IMR-90 (cell line): Measurements from ENCODE around the gene HYI. TPM values are rescaled to one million over a fixed set of nuclear protein-coding genes. Genes with fewer than 3 reads are reported as not detected.

Source experiments
- ATAC-seq: fragments of 200-7000 bp; cut with Tn5 transposase; 2 replicates; pipeline ENCODE4 v1.9.1; 2020; ENCODE audit warnings: low read depth, mild to moderate bottlenecking, moderate library complexity
- BruUV-seq: library from RNA; stranded (reverse); fragments of 400-500 nt; replicated peaks from 2 replicates; lab custom pipeline; 2021; lab: Mats Ljungman, UMichigan
- CTCF ChIA-PET: fragments of 300-600 bp; formaldehyde crosslinking; extraction: SDS; loops from one replicate; lab custom pipeline; 2021; ENCODE audit warnings: antibody characterized with exemption; lab: Yijun Ruan, JAX
- POLR2A ChIA-PET: fragments of 300-600 bp; sonication (Branson Sonifier 250); formaldehyde crosslinking; loops from one replicate; lab custom pipeline; 2022; ENCODE audit warnings: antibody characterized with exemption; ENCODE audit not compliant: unreplicated experiment; lab: Charles Lee
- DNase-seq: peaks from one replicate; pipeline ENCODE4 v3.0.0; 2013
- H2AFZ ChIP-seq: replicated peaks from 2 replicates; pipeline ENCODE3; 2013; ENCODE audit warnings: low read length, mild to moderate bottlenecking; ENCODE audit not compliant: poor library complexity
- H2AK5ac ChIP-seq: 2 replicates; pipeline ENCODE4 v1.6.1; 2013; ENCODE audit warnings: low read depth, low read length, inconsistent platforms
- H2AK9ac ChIP-seq: replicated peaks from 2 replicates; pipeline ENCODE3; 2013; ENCODE audit warnings: mild to moderate bottlenecking, low read depth, low read length, moderate library complexity; ENCODE audit not compliant: poor library complexity
- H2BK120ac ChIP-seq: 2 replicates; pipeline ENCODE4 v1.6.1; 2013; ENCODE audit warnings: low read depth, low read length, inconsistent platforms
- H2BK15ac ChIP-seq: 3 replicates; pipeline ENCODE4 v1.6.1; 2013; ENCODE audit warnings: low read depth, low read length, inconsistent platforms
- H2BK20ac ChIP-seq: 2 replicates; pipeline ENCODE4 v1.6.1; 2013; ENCODE audit warnings: low read depth, mild to moderate bottlenecking, inconsistent platforms, low read length, moderate library complexity
- H2BK5ac ChIP-seq: 2 replicates; pipeline ENCODE4 v1.6.1; 2013; ENCODE audit warnings: mild to moderate bottlenecking, low read depth, low read length, inconsistent platforms; ENCODE audit not compliant: poor library complexity, severe bottlenecking
- H3K14ac ChIP-seq: replicated peaks from 2 replicates; pipeline ENCODE4 v1.6.1; 2013; ENCODE audit warnings: low read depth, low read length, inconsistent platforms
- H3K18ac ChIP-seq: 2 replicates; pipeline ENCODE4 v1.6.1; 2013; ENCODE audit warnings: low read depth, low read length, control low read depth
- H3K23ac ChIP-seq: 2 replicates; pipeline ENCODE4 v1.6.1; 2013; ENCODE audit warnings: low read depth, low read length, inconsistent platforms
- H3K27ac ChIP-seq: 2 replicates; pipeline ENCODE4 v1.5.1; 2013; ENCODE audit warnings: mild to moderate bottlenecking, control low read depth, low read length; ENCODE audit not compliant: insufficient read depth
- H3K27me3 ChIP-seq: 2 replicates; pipeline ENCODE4 v1.6.1; 2013; ENCODE audit warnings: low read length; ENCODE audit not compliant: control insufficient read depth, insufficient read depth
- H3K36me3 ChIP-seq: 2 replicates; pipeline ENCODE4 v1.6.1; 2013; ENCODE audit warnings: low read length, mixed read lengths; ENCODE audit not compliant: control insufficient read depth, insufficient read depth
- H3K4ac ChIP-seq: 2 replicates; pipeline ENCODE4 v1.6.1; 2013; ENCODE audit warnings: low read depth, low read length, inconsistent platforms
- H3K4me1 ChIP-seq: 2 replicates; pipeline ENCODE4 v1.6.1; 2013; ENCODE audit warnings: low read length, mixed read lengths; ENCODE audit not compliant: control insufficient read depth, insufficient read depth
- H3K4me2 ChIP-seq: 2 replicates; pipeline ENCODE4 v1.6.1; 2013; ENCODE audit warnings: low read depth, mild to moderate bottlenecking, control low read depth, low read length, moderate library complexity
- H3K4me3 ChIP-seq: 2 replicates; pipeline ENCODE4 v1.5.1; 2013; ENCODE audit warnings: low read depth, mild to moderate bottlenecking, control low read depth, low read length, moderate library complexity; ENCODE audit not compliant: insufficient read depth
- H3K56ac ChIP-seq: 2 replicates; pipeline ENCODE4 v1.6.1; 2013; ENCODE audit warnings: low read length, inconsistent platforms; ENCODE audit not compliant: insufficient read depth; ENCODE audit errors: extremely low read depth
- H3K79me1 ChIP-seq, 2 experiments: 2 replicates each; pipeline ENCODE4 v1.6.1; 2013; ENCODE audit warnings: low read length in 2 of 2, inconsistent platforms in 1 of 2, low read depth in 1 of 2
- H3K9ac ChIP-seq: 2 replicates; pipeline ENCODE4 v1.6.1; 2013; ENCODE audit warnings: low read depth, low read length, control low read depth
- H3K9me1 ChIP-seq: 2 replicates; pipeline ENCODE4 v1.6.1; 2013; ENCODE audit warnings: low read length, inconsistent platforms; ENCODE audit not compliant: insufficient read depth
- H3K9me3 ChIP-seq: 2 replicates; pipeline ENCODE4 v1.6.1; 2013; ENCODE audit warnings: low read length; ENCODE audit not compliant: control insufficient read depth, insufficient read depth
- H4K20me1 ChIP-seq: 2 replicates; pipeline ENCODE4 v1.6.1; 2013; ENCODE audit warnings: low read length, inconsistent platforms; ENCODE audit not compliant: insufficient read depth
- H4K5ac ChIP-seq: 2 replicates; pipeline ENCODE4 v1.6.1; 2013; ENCODE audit warnings: mild to moderate bottlenecking, low read depth, low read length, control low read depth
- H4K8ac ChIP-seq, 2 experiments: 2 replicates each; pipeline ENCODE4 v1.6.1; 2013; ENCODE audit warnings: low read depth in 2 of 2, low read length in 2 of 2, control low read depth in 1 of 2, inconsistent platforms in 1 of 2
- H4K91ac ChIP-seq: 2 replicates; pipeline ENCODE4 v1.6.1; 2013; ENCODE audit warnings: low read depth, low read length, inconsistent platforms; ENCODE audit not compliant: insufficient read depth
- BHLHE40 ChIP-seq: fragments of 150-350 bp; IDR thresholded peaks from 2 replicates; pipeline ENCODE4 v1.6.1; 2016; ENCODE audit warnings: mild to moderate bottlenecking, low read depth, low read length
- CEBPB ChIP-seq: IDR thresholded peaks from 2 replicates; pipeline ENCODE4 v1.6.1; 2012; ENCODE audit warnings: low read depth, low read length, improper control_type of control experiment
- CHD1 ChIP-seq: IDR thresholded peaks from 2 replicates; pipeline ENCODE4 v1.6.1; 2012; ENCODE audit warnings: low read depth, low read length, improper control_type of control experiment
- ELK1 ChIP-seq: fragments of 150-350 bp; IDR thresholded peaks from 2 replicates; pipeline ENCODE4 v1.6.1; 2016; ENCODE audit warnings: low read depth, mild to moderate bottlenecking, low read length, moderate library complexity, borderline replicate concordance
- FOS ChIP-seq: fragments of 150-350 bp; IDR thresholded peaks from 2 replicates; pipeline ENCODE4 v1.6.1; 2016; ENCODE audit warnings: low read depth, low read length
- MAFK ChIP-seq: IDR thresholded peaks from 2 replicates; pipeline ENCODE4 v1.6.1; 2012; ENCODE audit warnings: low read depth, low read length, improper control_type of control experiment
- MAZ ChIP-seq: IDR thresholded peaks from 2 replicates; pipeline ENCODE4 v1.6.1; 2012; ENCODE audit warnings: low read depth, mild to moderate bottlenecking, low read length, improper control_type of control experiment, moderate library complexity, borderline replicate concordance
- MXI1 ChIP-seq: IDR thresholded peaks from 2 replicates; pipeline ENCODE4 v1.6.1; 2012; ENCODE audit warnings: low read depth, mild to moderate bottlenecking, low read length, moderate library complexity, borderline replicate concordance
- NFE2L2 ChIP-seq: fragments of 150-350 bp; IDR thresholded peaks from 2 replicates; pipeline ENCODE4 v1.6.1; 2016; ENCODE audit warnings: low read depth, mild to moderate bottlenecking, low read length
- POLR2A ChIP-seq: IDR thresholded peaks from 2 replicates; pipeline ENCODE4 v1.6.1; 2012; ENCODE audit warnings: mild to moderate bottlenecking, low read depth, low read length
- RAD21 ChIP-seq: IDR thresholded peaks from 2 replicates; pipeline ENCODE4 v1.6.1; 2012; ENCODE audit warnings: low read length, improper control_type of control experiment
- RCOR1 ChIP-seq: IDR thresholded peaks from 2 replicates; pipeline ENCODE4 v1.6.1; 2012; ENCODE audit warnings: mild to moderate bottlenecking, low read length, improper control_type of control experiment; ENCODE audit not compliant: insufficient replicate concordance
- RFX5 ChIP-seq: IDR thresholded peaks from 2 replicates; pipeline ENCODE4 v1.8.0; 2012; ENCODE audit warnings: low read depth, mild to moderate bottlenecking, low read length, moderate library complexity
- SMC3 ChIP-seq: fragments of 150-350 bp; IDR thresholded peaks from 2 replicates; pipeline ENCODE4 v1.6.1; 2016; ENCODE audit warnings: low read depth, mild to moderate bottlenecking, antibody characterized with exemption, low read length, moderate library complexity
- WGBS, 2 experiments: methylation state at CpG; one replicate each; pipeline versions ENCODE4 v1.1.5 to v1.1.7; 2013; ENCODE audit warnings: missing lambda C conversion rate in 2 of 2; ENCODE audit not compliant: insufficient read length in 1 of 2; ENCODE audit errors: extremely low coverage in 2 of 2; 5-methylcytosine and 5-hydroxymethylcytosine counted together
- dilution Hi-C: fragments of 300-500 bp; cut with HindIII; formaldehyde crosslinking; loops from one replicate; pipeline ENCODE4 v1.14.3; 2018; ENCODE audit warnings: low sequenced_read_pairs; ENCODE audit not compliant: unreplicated experiment
- in situ Hi-C: fragments of 300-500 bp; cut with MboI; formaldehyde crosslinking; loops from 3 replicates; pipeline ENCODE4 v1.14.3; 2019; ENCODE audit warnings: low sequenced_read_pairs, inconsistent platforms, mixed read lengths
- intact Hi-C: fragments of 100-400 bp; cut with micrococcal nuclease; formaldehyde crosslinking; loops from 2 replicates; pipeline ENCODE4 v1.10.0; 2022
- polyA plus RNA-seq, 3 experiments: library from polyadenylated mRNA; depleted of rRNA; stranded (reverse); fragments of >200 nt; gene quantifications; 2 replicates each; pipeline ENCODE4 v1.2.3, GENCODE V29; 2012; ENCODE audit warnings: low replicate concordance in 1 of 3
- total RNA-seq: library from RNA; depleted of rRNA; stranded (reverse); fragments of >200 nt; gene quantifications from 2 replicates; pipeline ENCODE4 v1.2.3, GENCODE V29; 2012
- TF ChIP-seq, protein P1 (sequence below): conservative IDR thresholded peaks from 2 replicates; pipeline ENCODE4 v1.5.1; 2012; ENCODE audit warnings: mild to moderate bottlenecking, low read depth, low read length, improper control_type of control experiment
- TF ChIP-seq, protein P2 (sequence below): fragments of 150-350 bp; IDR thresholded peaks from 2 replicates; pipeline ENCODE4 v1.6.1; 2017; ENCODE audit warnings: mild to moderate bottlenecking, antibody characterized with exemption, low read length, low read depth

The HYI gene
- total and polyA plus RNA-seq, 2 of the 4 experiments (the other 2 are of a cell fraction) = 21.5 to 53.7 TPM

DNA sequence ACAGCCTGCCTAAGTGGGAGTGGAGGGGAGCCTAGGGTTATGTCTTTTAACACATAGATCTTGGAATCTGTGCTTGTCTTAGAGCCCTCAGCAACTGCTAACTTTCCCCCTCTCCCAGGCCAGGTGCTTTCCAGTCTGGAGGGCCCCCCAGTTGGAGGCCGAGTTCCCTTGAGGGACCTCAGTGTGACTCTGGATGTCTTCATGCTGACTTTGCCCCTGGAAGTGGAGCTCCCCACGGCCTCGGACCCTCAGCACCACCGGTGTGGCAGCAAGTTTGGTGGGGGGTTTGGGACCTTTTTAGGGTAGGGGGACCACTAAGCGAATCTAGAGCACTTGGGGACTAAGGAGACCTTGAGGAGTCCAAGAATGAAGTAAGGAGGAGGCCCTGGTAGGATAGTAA, 22.9 kb downstream of the HYI start:
- no peak overlapping the region for H3K56ac ChIP-seq
- TF ChIP-seq MXI1 = no peak
- TF ChIP-seq, protein P1, sequence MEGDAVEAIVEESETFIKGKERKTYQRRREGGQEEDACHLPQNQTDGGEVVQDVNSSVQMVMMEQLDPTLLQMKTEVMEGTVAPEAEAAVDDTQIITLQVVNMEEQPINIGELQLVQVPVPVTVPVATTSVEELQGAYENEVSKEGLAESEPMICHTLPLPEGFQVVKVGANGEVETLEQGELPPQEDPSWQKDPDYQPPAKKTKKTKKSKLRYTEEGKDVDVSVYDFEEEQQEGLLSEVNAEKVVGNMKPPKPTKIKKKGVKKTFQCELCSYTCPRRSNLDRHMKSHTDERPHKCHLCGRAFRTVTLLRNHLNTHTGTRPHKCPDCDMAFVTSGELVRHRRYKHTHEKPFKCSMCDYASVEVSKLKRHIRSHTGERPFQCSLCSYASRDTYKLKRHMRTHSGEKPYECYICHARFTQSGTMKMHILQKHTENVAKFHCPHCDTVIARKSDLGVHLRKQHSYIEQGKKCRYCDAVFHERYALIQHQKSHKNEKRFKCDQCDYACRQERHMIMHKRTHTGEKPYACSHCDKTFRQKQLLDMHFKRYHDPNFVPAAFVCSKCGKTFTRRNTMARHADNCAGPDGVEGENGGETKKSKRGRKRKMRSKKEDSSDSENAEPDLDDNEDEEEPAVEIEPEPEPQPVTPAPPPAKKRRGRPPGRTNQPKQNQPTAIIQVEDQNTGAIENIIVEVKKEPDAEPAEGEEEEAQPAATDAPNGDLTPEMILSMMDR = no peak
- TF ChIP-seq MAFK = no peak
- TF ChIP-seq SMC3 = no peak
- no peak for TF ChIP-seq NFE2L2
- TF ChIP-seq RCOR1 = no peak
- TF ChIP-seq MAZ = no peak
- TF ChIP-seq CEBPB = no peak
- TF ChIP-seq BHLHE40 = no peak
- TF ChIP-seq, protein P2, sequence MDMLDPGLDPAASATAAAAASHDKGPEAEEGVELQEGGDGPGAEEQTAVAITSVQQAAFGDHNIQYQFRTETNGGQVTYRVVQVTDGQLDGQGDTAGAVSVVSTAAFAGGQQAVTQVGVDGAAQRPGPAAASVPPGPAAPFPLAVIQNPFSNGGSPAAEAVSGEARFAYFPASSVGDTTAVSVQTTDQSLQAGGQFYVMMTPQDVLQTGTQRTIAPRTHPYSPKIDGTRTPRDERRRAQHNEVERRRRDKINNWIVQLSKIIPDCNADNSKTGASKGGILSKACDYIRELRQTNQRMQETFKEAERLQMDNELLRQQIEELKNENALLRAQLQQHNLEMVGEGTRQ = no peak
- TF ChIP-seq ELK1 = no peak
- TF ChIP-seq RFX5 = no peak
- no peak for TF ChIP-seq FOS
- no peak for TF ChIP-seq POLR2A
- TF ChIP-seq RAD21 = no peak
- TF ChIP-seq CHD1 = no peak
- no peak overlapping the region for H2BK120ac ChIP-seq
- H3K23ac ChIP-seq = no peak overlapping the region
- H4K91ac ChIP-seq = no peak overlapping the region
- DNase-seq (no peak), ATAC-seq (no peak)
- H4K5ac ChIP-seq = no peak overlapping the region
- WGBS, 2 experiments = 100% methylated on average over 1 of the region's 5 CpGs; no CpG with 5 or more reads in 1 of the 2 experiments
- 0 out of 2 replicates have a peak, but pooled peaks cover 6% of the 10 kb centered on the region for H3K9me1 ChIP-seq
- H2BK20ac ChIP-seq = no peak overlapping the region
- no peak overlapping the region for H3K18ac ChIP-seq
- peak overlapping the region; percentile 9 for H2AK9ac ChIP-seq
- no peak overlapping the region for H4K8ac ChIP-seq
- no peak overlapping the region for H3K27ac ChIP-seq
- peaks cover 86% of the 10 kb centered on the region for H3K36me3 ChIP-seq
- ChIA-PET CTCF (interaction anchor here (1.2 kb wide), 1 partner anchor 204 kb away, joined by 3 read pairs; no protein-coding TSS in a partner anchor), POLR2A (no interaction called here)
- no peaks in the 10 kb centered on the region for H4K20me1 ChIP-seq
- no peaks in the 10 kb centered on the region for H3K27me3 ChIP-seq
- H2AFZ ChIP-seq = no peak overlapping the region
- no peak overlapping the region for H3K4me2 ChIP-seq
- no peaks in the 10 kb centered on the region for H3K4me1 ChIP-seq
- dilution Hi-C loops = no loop called here
- no peaks in the 10 kb centered on the region for H3K9me3 ChIP-seq
- H3K4me3 ChIP-seq = no peak overlapping the region
- H3K14ac ChIP-seq = no peak overlapping the region
- no peak overlapping the region for H3K4ac ChIP-seq
- in situ Hi-C loops = no loop called here
- no peak overlapping the region for H2AK5ac ChIP-seq
- no peak overlapping the region for H2BK5ac ChIP-seq
- intact Hi-C loops = no loop called here
- H3K79me1 ChIP-seq = peaks cover 0 to under 1% of the 10 kb centered on the region in 2 experiments; a peak in 1 of 4 replicates
- H3K9ac ChIP-seq = no peak overlapping the region
- BruUV-seq = no TSS peak
- H2BK15ac ChIP-seq = no peak overlapping the region
